ENCODE data around the gene NCAN.
"Not testable (repeated sequence)": the region's sequence is repeated elsewhere in the genome, so short reads cannot be mapped to it uniquely, and the experiment has no call there.

NCAN gene

GRCh38 chr19:19226204-19226603, 14.4 kb downstream of the NCAN start:
- DNase-seq, result no peak

- no peak for DNase-seq
Measured at GRCh38 chr19:19226663-19227062, 14.9 kb downstream of the NCAN start.

GRCh38 chr19:19227217-19227616, 15.5 kb downstream of the NCAN start:
- DNase-seq, result no peak

- DNase-seq, result no peak
Measured at GRCh38 chr19:19229701-19230100, 17.9 kb downstream of the NCAN start.

- DNase-seq, result no peak
Measured at GRCh38 chr19:19230999-19231398, 19.2 kb downstream of the NCAN start.

GRCh38 chr19:19232261-19232721, 20.5 kb downstream of the NCAN start:
- DNase-seq, result no peak

- DNase-seq, result no peak
Measured at GRCh38 chr19:19234220-19234816, 22.6 kb downstream of the NCAN start.

GRCh38 chr19:19236173-19236572, 24.4 kb downstream of the NCAN start:
- no peak for DNase-seq

GRCh38 chr19:19238126-19238894, 26.6 kb downstream of the NCAN start:
- no peak for DNase-seq

GRCh38 chr19:19239675-19240074, 27.9 kb downstream of the NCAN start:
- no peak for DNase-seq

- DNase-seq, result no peak
Measured at GRCh38 chr19:19240476-19240875, 28.7 kb downstream of the NCAN start.

- no peak for DNase-seq
Measured at GRCh38 chr19:19250196-19250801, 38.5 kb downstream of the NCAN start.

GRCh38 chr19:19253409-19253808, 41.7 kb downstream of the NCAN start:
- not testable (repeated sequence) for DNase-seq

GRCh38 chr19:19256072-19256969, 44.6 kb downstream of the NCAN start:
- no peak for DNase-seq

- DNase-seq, result no peak
Measured at GRCh38 chr19:19257137-19257536, 45.4 kb downstream of the NCAN start.

GRCh38 chr19:19257836-19258588, 46.3 kb downstream of the NCAN start:
- DNase-seq, result no peak

- DNase-seq, result no peak
Measured at GRCh38 chr19:19258589-19259338, 47.0 kb downstream of the NCAN start.

GRCh38 chr19:19259741-19260140, 48.0 kb downstream of the NCAN start:
- DNase-seq, result no peak

GRCh38 chr19:19260417-19261214, 48.9 kb downstream of the NCAN start:
- DNase-seq, result no peak

- DNase-seq, result no peak
Measured at GRCh38 chr19:19261350-19262189, 49.8 kb downstream of the NCAN start.
